ENCODE results near the gene KCTD1. TPM values are rescaled to one million over a fixed set of nuclear protein-coding genes. Genes with fewer than 3 reads are reported as not detected.

The KCTD1 gene
- total and polyA plus RNA-seq, 2 experiments from 2014 or later = 5.4 to 13.8 TPM

DNA sequence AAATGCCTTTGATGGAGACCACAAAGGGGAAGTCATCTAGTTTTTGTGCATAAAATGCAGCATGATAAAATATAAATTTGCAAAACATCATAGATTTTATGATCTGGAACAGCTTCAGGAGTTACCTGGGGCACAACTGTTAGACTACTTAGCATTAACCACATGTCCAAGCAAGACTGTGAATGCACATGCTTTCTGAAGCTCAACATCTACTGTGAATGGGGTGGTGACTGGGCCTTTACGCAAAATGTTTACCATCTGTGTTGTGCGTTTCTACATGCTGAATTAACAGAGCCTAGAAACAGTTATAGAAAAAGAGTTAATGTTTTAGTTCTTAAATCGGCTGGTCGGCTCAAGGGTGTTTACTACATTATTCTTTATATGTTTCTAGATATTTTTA is 45.5 kb downstream of the KCTD1 start:
- Histone ChIP-seq H3K4me1 (ENCODE audit: insufficient read depth) (no peaks in the 10 kb centered on the region), H3K27ac (no peak overlapping the region), H3K4me3 (no peak overlapping the region), H3K9me3 (ENCODE audit: low read depth) (no peaks in the 10 kb centered on the region), H2AFZ (no peak overlapping the region), H3K36me3 (replicated peaks; ENCODE audit: insufficient read depth, low read depth) (no peaks in the 10 kb centered on the region), H3K9me2 (replicated peaks; ENCODE audit: insufficient read depth) (no peaks in the 10 kb centered on the region), H3K79me2 (no peaks in the 10 kb centered on the region), H3K4me2 (no peak overlapping the region), H4K20me1 (ENCODE audit: insufficient read depth, poor library complexity, severe bottlenecking) (no peaks in the 10 kb centered on the region), H3K27me3 (no peaks in the 10 kb centered on the region)
- TF ChIP-seq, protein P1, sequence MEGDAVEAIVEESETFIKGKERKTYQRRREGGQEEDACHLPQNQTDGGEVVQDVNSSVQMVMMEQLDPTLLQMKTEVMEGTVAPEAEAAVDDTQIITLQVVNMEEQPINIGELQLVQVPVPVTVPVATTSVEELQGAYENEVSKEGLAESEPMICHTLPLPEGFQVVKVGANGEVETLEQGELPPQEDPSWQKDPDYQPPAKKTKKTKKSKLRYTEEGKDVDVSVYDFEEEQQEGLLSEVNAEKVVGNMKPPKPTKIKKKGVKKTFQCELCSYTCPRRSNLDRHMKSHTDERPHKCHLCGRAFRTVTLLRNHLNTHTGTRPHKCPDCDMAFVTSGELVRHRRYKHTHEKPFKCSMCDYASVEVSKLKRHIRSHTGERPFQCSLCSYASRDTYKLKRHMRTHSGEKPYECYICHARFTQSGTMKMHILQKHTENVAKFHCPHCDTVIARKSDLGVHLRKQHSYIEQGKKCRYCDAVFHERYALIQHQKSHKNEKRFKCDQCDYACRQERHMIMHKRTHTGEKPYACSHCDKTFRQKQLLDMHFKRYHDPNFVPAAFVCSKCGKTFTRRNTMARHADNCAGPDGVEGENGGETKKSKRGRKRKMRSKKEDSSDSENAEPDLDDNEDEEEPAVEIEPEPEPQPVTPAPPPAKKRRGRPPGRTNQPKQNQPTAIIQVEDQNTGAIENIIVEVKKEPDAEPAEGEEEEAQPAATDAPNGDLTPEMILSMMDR (IDR thresholded peaks at IDR 0.05; ENCODE audit: poor library complexity) = no peak
- TF ChIP-seq EZH2 (IDR thresholded peaks at IDR 0.05; ENCODE audit: borderline replicate concordance) = no peak
- DNase-seq (ENCODE audit: low spot score) = no peak
- 82% methylated on average over 4 of the region's 4 CpGs for WGBS (ENCODE audit: low lambda C conversion rate, missing lambda C conversion rate)

DNA sequence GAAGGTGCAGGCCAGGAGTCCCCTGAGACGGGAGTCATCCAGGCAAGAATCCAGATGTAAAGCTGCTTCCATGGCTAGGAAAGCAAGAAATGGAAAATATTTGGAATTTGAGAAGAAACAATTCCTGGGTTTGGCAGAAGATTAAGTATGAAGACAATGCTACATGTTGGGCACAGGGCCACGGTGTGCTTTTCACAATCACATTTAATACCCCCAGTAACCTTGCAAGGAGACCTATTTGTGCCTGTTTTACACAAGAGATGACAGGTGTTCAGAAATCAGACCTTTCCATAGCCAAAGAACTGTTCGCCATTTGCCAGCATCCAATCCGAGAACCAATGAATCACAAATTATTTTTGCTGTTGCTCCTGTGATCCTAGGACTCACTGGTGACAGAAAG is 50.5 kb downstream of the KCTD1 start:
- no peak for DNase-seq (ENCODE audit: low spot score)
- Histone ChIP-seq H3K79me2 (no peaks in the 10 kb centered on the region), H2AFZ (no peak overlapping the region), H3K4me1 (ENCODE audit: insufficient read depth) (no peaks in the 10 kb centered on the region), H4K20me1 (ENCODE audit: insufficient read depth, poor library complexity, severe bottlenecking) (no peaks in the 10 kb centered on the region), H3K9me2 (replicated peaks; ENCODE audit: insufficient read depth) (no peaks in the 10 kb centered on the region), H3K36me3 (replicated peaks; ENCODE audit: insufficient read depth, low read depth) (no peaks in the 10 kb centered on the region), H3K9me3 (ENCODE audit: low read depth) (no peaks in the 10 kb centered on the region), H3K27me3 (no peaks in the 10 kb centered on the region), H3K4me2 (no peak overlapping the region), H3K4me3 (no peak overlapping the region), H3K27ac (no peak overlapping the region)
- 76% methylated on average over 4 of the region's 4 CpGs for WGBS (ENCODE audit: low lambda C conversion rate, missing lambda C conversion rate)
- TF ChIP-seq, protein P1 (IDR thresholded peaks at IDR 0.05; ENCODE audit: poor library complexity) = no peak
- TF ChIP-seq EZH2 (IDR thresholded peaks at IDR 0.05; ENCODE audit: borderline replicate concordance) (no peak), EZH2phosphoT487 (IDR thresholded peaks at IDR 0.05; ENCODE audit: low read depth, severe bottlenecking, unreplicated experiment) (no peak)

DNA sequence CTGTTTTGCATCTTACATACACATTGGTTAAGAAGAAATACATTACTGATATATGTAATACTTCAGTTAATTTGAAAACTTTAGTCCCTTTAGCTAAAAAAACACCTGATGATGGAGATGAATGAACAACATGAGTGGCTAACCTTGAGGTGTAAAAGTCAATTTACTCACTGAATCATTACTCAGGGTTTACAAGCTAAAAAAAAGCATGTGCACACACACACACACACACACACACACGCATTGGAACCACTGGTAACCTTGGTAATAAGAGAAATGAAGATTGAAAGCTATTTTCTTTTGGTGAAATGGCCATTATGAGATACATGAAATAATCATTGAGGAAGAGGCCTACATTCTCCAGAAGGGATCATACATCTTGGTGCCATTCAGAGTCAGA is 51.8 kb downstream of the KCTD1 start:
- Histone ChIP-seq H2AFZ (no peak overlapping the region), H3K9me3 (ENCODE audit: low read depth) (no peaks in the 10 kb centered on the region), H3K4me1 (ENCODE audit: insufficient read depth) (no peaks in the 10 kb centered on the region), H3K79me2 (no peaks in the 10 kb centered on the region), H4K20me1 (ENCODE audit: insufficient read depth, poor library complexity, severe bottlenecking) (no peaks in the 10 kb centered on the region), H3K9me2 (replicated peaks; ENCODE audit: insufficient read depth) (no peaks in the 10 kb centered on the region), H3K27me3 (no peaks in the 10 kb centered on the region), H3K4me2 (no peak overlapping the region), H3K4me3 (no peak overlapping the region), H3K36me3 (replicated peaks; ENCODE audit: insufficient read depth, low read depth) (no peaks in the 10 kb centered on the region), H3K27ac (no peak overlapping the region)
- 75% methylated on average over 1 of the region's 1 CpG for WGBS (ENCODE audit: low lambda C conversion rate, missing lambda C conversion rate)
- TF ChIP-seq, protein P1 (IDR thresholded peaks at IDR 0.05; ENCODE audit: poor library complexity) = no peak
- TF ChIP-seq EZH2phosphoT487 (IDR thresholded peaks at IDR 0.05; ENCODE audit: low read depth, severe bottlenecking, unreplicated experiment) = no peak
- no peak for TF ChIP-seq EZH2 (IDR thresholded peaks at IDR 0.05; ENCODE audit: borderline replicate concordance)
- no peak for DNase-seq (ENCODE audit: low spot score)

DNA sequence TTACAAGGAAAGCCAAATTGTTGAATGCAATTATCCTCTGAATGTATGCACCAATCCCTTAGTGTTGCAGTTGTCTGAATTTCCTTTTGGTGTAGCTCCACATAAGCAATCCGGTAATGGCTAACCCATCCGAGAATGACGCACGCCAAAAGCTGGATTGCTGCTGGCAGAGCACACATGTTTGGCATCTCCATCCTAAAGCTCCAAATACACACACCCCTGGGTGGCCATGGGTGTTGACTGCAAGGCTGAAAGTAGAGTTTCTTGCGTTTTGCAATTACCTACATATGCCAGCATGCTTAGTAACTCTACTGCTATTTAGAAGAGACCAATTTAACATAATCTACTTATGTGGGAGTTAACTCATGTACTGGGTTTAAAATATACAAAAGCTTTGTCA is 53.1 kb downstream of the KCTD1 start:
- Histone ChIP-seq H3K9me2 (replicated peaks; ENCODE audit: insufficient read depth) (no peaks in the 10 kb centered on the region), H3K27me3 (no peaks in the 10 kb centered on the region), H3K9me3 (ENCODE audit: low read depth) (no peaks in the 10 kb centered on the region), H3K27ac (no peak overlapping the region), H3K36me3 (replicated peaks; ENCODE audit: insufficient read depth, low read depth) (no peaks in the 10 kb centered on the region), H3K79me2 (no peaks in the 10 kb centered on the region), H3K4me1 (ENCODE audit: insufficient read depth) (no peaks in the 10 kb centered on the region), H4K20me1 (ENCODE audit: insufficient read depth, poor library complexity, severe bottlenecking) (no peaks in the 10 kb centered on the region), H2AFZ (no peak overlapping the region), H3K4me3 (no peak overlapping the region), H3K4me2 (no peak overlapping the region)
- WGBS (ENCODE audit: low lambda C conversion rate, missing lambda C conversion rate) = 97% methylated on average over 5 of the region's 5 CpGs
- TF ChIP-seq EZH2 (IDR thresholded peaks at IDR 0.05; ENCODE audit: borderline replicate concordance) (no peak), EZH2phosphoT487 (IDR thresholded peaks at IDR 0.05; ENCODE audit: low read depth, severe bottlenecking, unreplicated experiment) (no peak)
- TF ChIP-seq, protein P1 (IDR thresholded peaks at IDR 0.05; ENCODE audit: poor library complexity) = no peak
- DNase-seq (ENCODE audit: low spot score) = no peak
